ENCODE data around the gene ZC3H13. TPM values are rescaled to one million over a fixed set of nuclear protein-coding genes. Genes with fewer than 3 reads are reported as not detected.

The ZC3H13 gene
- total and polyA plus RNA-seq, 8 donors = 40.6 to 72.7 (median 63.5) TPM

GRCh38 chr13:45915686-45916439 is 136.7 kb downstream of the ZC3H13 start:
- ATAC-seq (no peak), DNase-seq (no peak)
- H3K4me3 ChIP-seq = no peak overlapping the region
- no peak for TF ChIP-seq CTCF (IDR thresholded peaks at IDR 0.05)
- intact Hi-C loops (cut with DNase I) = no loop called here
- no peaks in the 10 kb centered on the region for H3K27me3 ChIP-seq
- no peaks in the 10 kb centered on the region for H3K4me1 ChIP-seq
- no peaks in the 10 kb centered on the region for H3K36me3 ChIP-seq
- peaks cover 0 to 3% of the 10 kb centered on the region in 2 donors for H3K9me3 ChIP-seq
- H3K27ac ChIP-seq = no peak overlapping the region

GRCh38 chr13:45909673-45910072 is 142.9 kb downstream of the ZC3H13 start:
- intact Hi-C loops (cut with DNase I) = no loop called here
- H3K27ac ChIP-seq = no peak overlapping the region
- no peaks in the 10 kb centered on the region for H3K27me3 ChIP-seq
- peaks cover 0 to 3% of the 10 kb centered on the region in 2 donors for H3K9me3 ChIP-seq
- H3K4me1 ChIP-seq = no peaks in the 10 kb centered on the region
- H3K36me3 ChIP-seq = no peaks in the 10 kb centered on the region
- H3K4me3 ChIP-seq = no peak overlapping the region
- ATAC-seq (no peak), DNase-seq (no peak)
- no peak for TF ChIP-seq CTCF (IDR thresholded peaks at IDR 0.05)

GRCh38 chr13:45909089-45909488 is 143.5 kb downstream of the ZC3H13 start:
- DNase-seq = no peak
- Histone ChIP-seq H3K36me3 (no peaks in the 10 kb centered on the region), H3K4me1 (no peaks in the 10 kb centered on the region), H3K9me3 (peaks cover 0 to 3% of the 10 kb centered on the region in 2 donors), H3K4me3 (no peak overlapping the region), H3K27ac (no peak overlapping the region), H3K27me3 (no peaks in the 10 kb centered on the region)
- intact Hi-C loops (cut with DNase I) = no loop called here
- ATAC-seq = no peak
- TF ChIP-seq CTCF (IDR thresholded peaks at IDR 0.05) = no peak

GRCh38 chr13:45907503-45907902 is 145.0 kb downstream of the ZC3H13 start:
- intact Hi-C loops (cut with DNase I) = no loop called here
- Histone ChIP-seq H3K9me3 (peaks cover 0 to under 1% of the 10 kb centered on the region in 2 donors), H3K27ac (no peak overlapping the region), H3K36me3 (no peaks in the 10 kb centered on the region), H3K27me3 (no peaks in the 10 kb centered on the region), H3K4me3 (no peak overlapping the region), H3K4me1 (no peaks in the 10 kb centered on the region)
- TF ChIP-seq CTCF (IDR thresholded peaks at IDR 0.05) = no peak
- no peak for DNase-seq
- ATAC-seq = no peak

Other genes with a start within 250 kb of the ZC3H13 start
- under 1 TPM in 1 of 2 donors, not detected in 1; 0.10 TPM for gene SIAH3, start 201.0 kb downstream of the ZC3H13 start, total RNA-seq
- gene SIAH3, start 201.0 kb downstream of the ZC3H13 start, polyA plus RNA-seq (ENCODE audit: insufficient read length in 6 of 6) = under 1 TPM; 0.07 to 0.20 (median 0.13) TPM
- gene CPB2, start 52.3 kb upstream of the ZC3H13 start, total RNA-seq = 10 to 100 TPM in 1 of 2 donors, 1 to 10 TPM in 1; 5.1 to 18.4 TPM
- gene CPB2, start 52.3 kb upstream of the ZC3H13 start, polyA plus RNA-seq (ENCODE audit: insufficient read length in 6 of 6) = under 1 TPM; 0.17 to 0.49 (median 0.29) TPM
- gene LCP1, start 129.4 kb upstream of the ZC3H13 start, total RNA-seq = 100 to 1,000 TPM; 119 to 401 TPM
- gene LCP1, start 129.4 kb upstream of the ZC3H13 start, polyA plus RNA-seq (ENCODE audit: insufficient read length in 6 of 6) = 10 to 100 TPM; 13.5 to 22.6 (median 18.8) TPM
- gene LRRC63, start 159.2 kb upstream of the ZC3H13 start, total RNA-seq = under 1 TPM; 0.35 to 0.65 TPM
- under 1 TPM; 0.10 to 0.45 (median 0.34) TPM for gene LRRC63, start 159.2 kb upstream of the ZC3H13 start, polyA plus RNA-seq (ENCODE audit: insufficient read length in 6 of 6)

Data from left lung (tissue), 10 donors.